Measurements from ENCODE around the gene GPR55.
"Not testable (repeated sequence)": the region's sequence is repeated elsewhere in the genome, so short reads cannot be mapped to it uniquely, and the experiment has no call there.

GRCh38 chr2:230968314-230968713, 43.3 kb upstream of the GPR55 start:
- TF ChIP-seq CEBPB (IDR thresholded peaks at IDR 0.05; ENCODE audit: borderline replicate concordance in 1 of 2, low read depth in 2 of 2, low read length in 2 of 2); CUX1 (IDR thresholded peaks at IDR 0.05; ENCODE audit: insufficient replicate concordance, low read depth, low read length): not testable (repeated sequence)
